SK-N-DZ (cell line): Measurements from ENCODE around the gene PTPRQ.

Experiments used
- DNase-seq: peaks from one replicate; pipeline ENCODE4 v3.0.0-alpha.2; 2015; ENCODE audit warnings: low spot score

PTPRQ gene

DNA sequence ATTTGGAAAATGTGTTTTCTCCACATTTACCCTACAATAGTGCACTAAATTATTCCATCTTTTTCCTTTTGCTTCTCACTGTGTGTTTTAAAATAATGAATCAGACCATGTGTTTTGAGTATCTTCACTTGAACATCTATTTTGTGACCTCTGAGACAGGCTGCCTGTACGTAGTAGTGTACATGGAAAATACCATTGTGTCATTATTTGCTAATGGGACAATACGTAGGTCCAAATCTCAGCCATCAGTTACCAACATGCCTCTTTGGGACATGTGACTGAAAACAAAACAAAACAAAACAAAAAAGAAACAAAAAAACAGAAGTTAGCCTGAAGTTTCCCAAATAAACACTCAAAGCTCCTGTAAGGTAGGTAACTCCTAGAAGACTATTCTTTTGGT, 256.3 kb downstream of the PTPRQ start:
- DNase-seq, result no peak

GRCh38 chr12:80701388-80701787, 257.4 kb downstream of the PTPRQ start:
- DNase-seq, result no peak

DNA sequence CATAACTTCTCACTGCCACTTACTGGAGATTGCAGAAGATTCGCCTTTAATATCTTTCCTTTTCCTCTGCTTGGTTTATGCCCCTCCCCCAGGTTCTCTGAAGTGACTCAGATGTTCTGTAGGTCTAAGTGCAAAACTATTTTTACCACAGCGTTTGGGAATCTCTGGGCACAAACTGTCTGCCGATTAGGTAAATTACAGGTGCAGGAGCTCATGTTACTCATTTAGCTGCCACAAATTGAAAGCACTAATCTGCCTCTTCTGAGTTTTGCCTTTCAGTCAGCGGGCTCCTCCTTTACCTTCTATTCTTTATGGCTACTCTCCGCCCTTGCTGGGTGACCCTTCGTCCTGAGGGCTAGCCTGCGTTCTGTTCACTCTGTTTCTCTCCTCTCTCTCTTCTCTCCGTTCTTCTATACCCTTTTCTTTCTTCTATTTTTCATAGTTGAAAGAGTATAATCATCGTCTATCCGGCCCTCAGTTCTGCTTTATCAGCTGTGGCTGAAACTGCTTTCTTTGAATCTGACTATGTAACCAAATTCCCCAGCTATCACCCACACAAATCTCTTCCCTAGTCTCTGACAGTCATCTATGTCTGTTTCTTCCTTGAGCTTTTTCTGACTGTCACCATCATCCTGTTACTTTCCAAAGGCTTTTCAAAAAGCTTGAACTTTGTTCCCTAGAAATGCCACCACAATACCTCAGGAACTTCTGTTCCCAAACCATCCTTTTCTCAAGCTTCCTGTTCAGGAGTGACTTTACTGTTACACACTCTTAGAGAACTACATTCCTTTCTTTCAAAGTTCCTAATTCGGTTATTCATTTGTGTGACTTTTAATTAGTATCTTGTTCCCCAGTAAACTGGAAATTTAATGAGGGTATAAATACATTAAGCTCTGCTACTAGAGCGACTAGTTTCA, 259.1 kb downstream of the PTPRQ start:
- DNase-seq, result no peak

GRCh38 chr12:80704420-80704819, 260.4 kb downstream of the PTPRQ start:
- no peak for DNase-seq

DNA sequence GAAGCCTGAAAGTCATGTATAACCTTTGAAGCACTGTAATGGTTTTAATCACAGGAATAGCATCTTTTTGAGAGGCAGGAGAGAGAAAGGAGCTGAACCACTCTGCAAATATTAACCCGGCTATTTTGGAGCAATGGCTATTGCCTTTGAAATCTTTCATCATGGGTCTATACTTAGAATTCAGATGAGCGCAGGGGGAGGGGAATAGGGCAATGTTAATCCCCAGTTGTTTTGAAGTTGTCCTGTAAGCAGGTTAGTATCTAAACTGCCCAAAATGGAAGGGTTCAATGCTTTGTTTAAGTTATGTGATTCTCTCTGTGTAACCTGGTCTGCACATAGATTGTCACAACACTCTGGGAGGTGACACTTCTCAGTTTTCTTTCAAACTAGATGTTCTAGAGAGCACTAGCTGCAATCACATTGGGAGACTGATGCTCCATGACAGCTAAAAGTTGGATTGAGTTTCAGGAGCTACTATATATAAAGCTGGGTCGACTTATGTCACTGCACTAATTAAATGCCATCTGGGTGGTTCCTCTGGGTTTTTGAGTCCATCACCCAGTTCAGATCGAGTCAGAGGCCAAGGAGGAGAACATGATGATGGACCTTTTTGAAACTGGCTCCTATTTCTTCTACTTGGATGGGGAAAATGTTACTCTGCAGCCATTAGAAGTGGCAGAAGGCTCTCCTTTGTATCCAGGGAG, 263.2 kb downstream of the PTPRQ start, which contains the start of gene MYF6:
MYF6 (plus strand) TSS at position 509 of the 704 bp plus-strand sequence; CDS start at position 595, 86 bp downstream.
- DNase-seq, result no peak

GRCh38 chr12:80707830-80708258, 263.8 kb downstream of the PTPRQ start:
- DNase-seq, result no peak

DNA sequence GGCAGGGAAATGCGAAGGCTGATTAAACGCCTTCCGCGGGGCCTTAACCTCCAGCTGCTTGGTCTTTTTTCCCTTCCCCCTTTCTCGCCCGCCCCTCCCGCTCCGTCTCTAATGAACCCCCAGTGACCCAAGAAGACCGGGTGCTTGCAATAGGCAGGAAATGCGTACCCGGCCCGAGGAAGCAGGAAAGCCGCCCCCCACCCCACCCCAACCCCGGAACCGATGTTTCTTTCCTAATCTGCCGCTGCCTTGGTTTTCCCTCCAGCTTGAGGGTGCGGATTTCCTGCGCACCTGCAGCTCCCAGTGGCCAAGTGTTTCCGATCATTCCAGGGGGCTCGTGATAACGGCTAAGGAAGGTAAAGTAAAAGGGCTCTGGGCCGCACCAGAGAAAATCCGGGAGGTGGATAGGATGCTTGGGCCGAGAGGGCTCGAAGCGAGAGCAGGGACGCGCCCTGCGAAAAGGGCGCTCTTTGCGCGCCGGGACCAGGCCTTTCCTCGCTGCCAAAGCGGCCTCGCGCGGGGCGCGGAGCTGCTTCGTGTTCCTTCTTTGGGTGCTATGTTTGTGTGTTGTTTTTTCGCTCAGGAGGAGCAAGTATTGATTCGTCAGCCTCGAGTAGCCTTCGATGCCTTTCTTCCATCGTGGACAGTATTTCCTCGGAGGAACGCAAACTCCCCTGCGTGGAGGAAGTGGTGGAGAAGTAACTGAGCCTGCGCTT, 264.4 kb downstream of the PTPRQ start:
- no peak for DNase-seq

GRCh38 chr12:80708975-80709328, 264.9 kb downstream of the PTPRQ start:
- no peak for DNase-seq

DNA sequence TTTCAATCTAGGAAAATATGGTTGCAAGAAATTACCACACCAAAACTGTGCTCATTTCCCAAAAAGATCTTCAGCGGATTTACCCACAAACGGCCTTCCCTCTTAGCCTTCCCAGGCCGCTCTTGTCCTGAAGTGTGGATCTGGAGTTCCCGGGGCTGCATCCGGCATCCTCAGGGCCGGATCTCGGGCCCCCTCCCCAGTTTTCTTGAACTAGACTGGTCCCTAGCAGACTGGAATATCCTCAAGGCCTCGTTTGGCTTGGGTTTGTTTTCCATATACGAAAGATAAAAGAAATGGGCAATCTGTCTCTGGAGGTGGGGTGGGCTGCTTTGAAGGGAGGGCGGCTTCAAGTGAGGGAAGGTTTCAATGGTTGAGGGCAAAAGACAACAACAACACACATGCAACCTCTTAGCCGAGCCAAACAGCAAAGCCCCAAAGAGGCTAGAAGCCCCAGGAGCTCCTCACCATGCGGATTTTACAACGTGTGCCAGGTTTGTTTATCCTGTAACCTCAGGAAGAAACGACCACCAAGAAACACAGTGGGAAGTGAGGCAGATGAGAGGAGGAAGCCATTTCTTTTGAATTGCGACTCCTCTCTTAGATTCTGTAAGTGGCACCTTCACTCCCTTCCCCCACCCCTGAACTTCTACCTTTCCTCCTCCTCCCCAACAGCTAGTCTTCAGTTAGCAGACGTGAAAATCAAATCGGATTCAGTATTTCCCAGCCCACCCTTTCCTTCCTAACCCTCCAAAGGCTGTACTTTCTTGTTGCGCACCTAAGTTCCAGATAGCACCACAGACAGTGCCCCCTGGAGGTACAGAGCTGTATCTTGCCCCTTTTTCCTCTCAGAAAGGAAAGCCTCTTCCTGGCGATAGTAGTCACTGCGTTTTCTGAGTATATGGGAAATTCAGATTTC, 266.0 kb downstream of the PTPRQ start:
- no peak for DNase-seq

- DNase-seq, result no peak
Measured at GRCh38 chr12:80710727-80711449, 266.9 kb downstream of the PTPRQ start.

DNA sequence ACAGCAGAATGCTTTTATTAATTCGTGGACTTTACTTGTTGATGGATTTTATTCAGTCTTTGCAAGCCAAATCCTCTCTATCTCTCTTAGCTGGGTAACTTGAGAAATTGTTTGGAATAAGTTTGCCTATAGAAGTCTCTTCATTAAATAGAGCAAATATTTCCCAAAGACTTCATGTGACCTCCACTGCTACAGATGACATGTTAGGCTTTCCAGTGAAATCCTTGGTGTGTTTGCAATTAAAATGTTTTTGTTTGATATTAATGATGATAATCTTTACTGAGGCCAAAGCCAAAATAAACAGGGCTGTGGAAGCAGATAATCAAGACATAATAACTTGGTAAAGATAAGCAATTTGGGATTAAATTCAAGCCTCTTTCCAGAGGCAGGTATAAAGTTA, 267.8 kb downstream of the PTPRQ start:
- no peak for DNase-seq

GRCh38 chr12:80712866-80713265, 268.8 kb downstream of the PTPRQ start:
- DNase-seq, result no peak

DNA sequence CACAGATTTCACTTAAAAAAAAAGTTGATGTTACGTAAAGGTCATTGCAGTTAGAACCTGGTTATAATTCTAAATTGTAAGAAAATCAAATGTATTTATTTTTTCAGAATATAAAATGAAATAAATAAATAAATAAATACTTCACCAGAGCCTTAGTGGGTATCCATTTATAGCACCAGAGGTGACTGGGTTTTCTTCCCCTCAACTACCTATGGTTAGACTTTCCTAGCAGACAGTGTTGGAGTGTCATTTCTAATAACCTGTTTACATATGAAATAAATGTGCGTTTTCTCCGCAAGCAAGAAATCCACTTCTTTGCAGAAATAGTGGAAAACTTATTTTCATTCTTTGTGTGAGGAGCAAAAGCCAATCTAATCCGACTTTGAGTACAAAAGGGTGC, 269.4 kb downstream of the PTPRQ start:
- no peak for DNase-seq

- no peak for DNase-seq
Measured at GRCh38 chr12:80714055-80714454, 270.0 kb downstream of the PTPRQ start.

- DNase-seq, result no peak
Measured at GRCh38 chr12:80714846-80715245, 270.8 kb downstream of the PTPRQ start.

- no peak for DNase-seq
Measured at GRCh38 chr12:80715713-80716249, 271.7 kb downstream of the PTPRQ start.

GRCh38 chr12:80716696-80717469, 272.8 kb downstream of the PTPRQ start, which contains the start of gene MYF5:
Gene MYF5, plus strand, starts transcription at chr12:80716912. Its CDS starts 152 bp downstream, at chr12:80717064.
- no peak for DNase-seq

DNA sequence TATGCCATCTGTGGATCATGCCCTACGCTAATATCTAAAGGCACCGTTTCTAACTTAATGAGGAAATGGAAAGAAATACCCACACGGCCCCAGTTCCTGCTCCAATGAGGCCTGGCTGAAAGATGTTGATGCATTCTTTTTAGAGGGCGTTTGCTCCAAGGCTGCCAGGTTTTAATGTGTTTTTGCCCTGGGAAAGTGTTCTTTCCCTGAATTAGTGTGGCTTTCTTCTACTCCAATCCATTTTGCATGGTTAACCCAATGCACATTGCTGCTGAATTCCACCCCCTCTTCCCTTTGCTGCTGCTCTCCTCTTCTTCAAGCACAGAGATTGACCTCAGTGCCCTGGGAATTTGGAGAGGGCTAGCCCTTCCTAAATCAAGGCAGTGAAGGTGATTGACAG, 273.8 kb downstream of the PTPRQ start:
- no peak for DNase-seq

DNA sequence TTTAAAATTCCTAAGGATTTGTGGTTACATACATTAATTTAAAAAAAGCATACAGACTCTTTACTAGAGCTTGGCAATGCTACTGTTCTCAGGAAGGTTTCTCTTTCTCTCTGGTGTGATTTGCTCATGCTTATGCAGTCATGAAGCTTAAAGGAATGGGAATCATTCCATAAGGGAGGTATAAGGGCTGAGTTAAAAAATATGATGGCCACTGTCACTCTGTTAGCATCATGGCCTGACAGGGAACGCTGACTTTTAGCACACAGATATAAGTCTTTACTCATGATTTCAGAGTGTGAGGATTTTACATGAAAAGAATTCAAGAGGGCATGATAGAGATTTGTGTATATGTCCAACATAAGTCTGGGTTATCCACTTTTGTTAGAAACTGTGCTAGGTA, 276.5 kb downstream of the PTPRQ start:
- no peak for DNase-seq
